A673 (cell line): ENCODE results near the gene LMOD2.

Experiments used
- CTCF ChIP-seq: fragments of 300-800, 200-600 bp; sonication (generic); conservative IDR thresholded peaks from 2 replicates; pipeline ENCODE4 v1.5.1; 2017; ENCODE audit warnings: low read depth, mild to moderate bottlenecking, antibody characterized with exemption, low read length, moderate library complexity, mixed read lengths
- EZH2 ChIP-seq: fragments of 200-600 bp; sonication (generic); IDR thresholded peaks from 2 replicates; pipeline ENCODE4 v1.6.1; 2017; ENCODE audit warnings: borderline replicate concordance, low read depth, mild to moderate bottlenecking, mixed read lengths, antibody characterized with exemption, low read length; ENCODE audit not compliant: poor library complexity, severe bottlenecking

- TF ChIP-seq CTCF (no peak), EZH2 (no peak)
These were observed 26.4 kb upstream of the LMOD2 start for GRCh38 chr7:123629281-123629680.
